CD4-positive, alpha-beta memory T cell (primary cell): ENCODE data around the gene EPHB2. TPM values are rescaled to one million over a fixed set of nuclear protein-coding genes. Genes with fewer than 3 reads are reported as not detected.

Experiments
- CTCF ChIA-PET: fragments of 350-600 bp; sonication (Branson Sonifier 250); formaldehyde crosslinking; loops from one replicate; lab custom pipeline; 2021; ENCODE audit warnings: inconsistent platforms; ENCODE audit not compliant: partially characterized antibody; lab: Charles Lee
- POLR2A ChIA-PET: fragments of 350-600 bp; sonication (Branson Sonifier 250); formaldehyde crosslinking; loops from one replicate; lab custom pipeline; 2021; ENCODE audit not compliant: partially characterized antibody; lab: Charles Lee
- DNase-seq, 5 donors: peaks; one replicate each; pipeline versions ENCODE4 v3.0.0 to v3.0.0-alpha.2; 2020 to 2022; ENCODE audit warnings: mixed read lengths in 1 of 5
- H3K27ac ChIP-seq: one replicate; pipeline ENCODE4 v1.7.0; 2013; ENCODE audit warnings: low read depth, low read length
- H3K27me3 ChIP-seq: 2 replicates; pipeline ENCODE4 v1.7.0; 2013; ENCODE audit warnings: mild to moderate bottlenecking, low read length, moderate library complexity; ENCODE audit not compliant: insufficient read depth
- H3K36me3 ChIP-seq: 2 replicates; pipeline ENCODE4 v1.7.0; 2013; ENCODE audit warnings: mild to moderate bottlenecking, low read length, moderate library complexity; ENCODE audit not compliant: insufficient read depth
- H3K4me1 ChIP-seq: 2 replicates; pipeline ENCODE4 v1.7.0; 2013; ENCODE audit warnings: mild to moderate bottlenecking, low read length, moderate library complexity; ENCODE audit not compliant: insufficient read depth
- H3K4me3 ChIP-seq, 2 donors: one replicate each; pipeline ENCODE4 v1.7.0; 2013; ENCODE audit warnings: low read length in 2 of 2, mild to moderate bottlenecking in 1 of 2
- H3K9me3 ChIP-seq, 2 donors: one replicate each; pipeline ENCODE4 v1.7.0; 2013; ENCODE audit warnings: low read length in 2 of 2, control low read depth in 1 of 2; ENCODE audit not compliant: control insufficient read depth in 1 of 2
- H3K27ac Mint-ChIP-seq, 7 donors: one replicate each; pipeline ENCODE4 v1.8.0; 2020 to 2021; ENCODE audit warnings: mixed read lengths in 7 of 7, mild to moderate bottlenecking in 6 of 7, inconsistent platforms in 3 of 7, moderate library complexity in 3 of 7
- H3K27me3 Mint-ChIP-seq, 2 donors: one replicate each; pipeline ENCODE4 v1.8.0; 2020 to 2021; ENCODE audit warnings: mixed read lengths in 2 of 2
- H3K36me3 Mint-ChIP-seq, 2 donors: one replicate each; pipeline ENCODE4 v1.8.0; 2020 to 2021; ENCODE audit warnings: mixed read lengths in 2 of 2, inconsistent platforms in 1 of 2, mild to moderate bottlenecking in 1 of 2
- H3K4me1 Mint-ChIP-seq, 4 donors: one replicate each; pipeline ENCODE4 v1.8.0; 2020 to 2021; ENCODE audit warnings: mixed read lengths in 4 of 4, mild to moderate bottlenecking in 1 of 4
- H3K4me3 Mint-ChIP-seq, 8 donors: one replicate each; pipeline ENCODE4 v1.8.0; 2020 to 2021; ENCODE audit warnings: mixed read lengths in 8 of 8, mild to moderate bottlenecking in 7 of 8, moderate library complexity in 6 of 8, inconsistent platforms in 3 of 8
- H3K9me3 Mint-ChIP-seq, 8 donors: one replicate each; pipeline ENCODE4 v1.8.0; 2020 to 2021; ENCODE audit warnings: mixed read lengths in 8 of 8, mild to moderate bottlenecking in 5 of 8, inconsistent platforms in 3 of 8, moderate library complexity in 1 of 8
- intact Hi-C: fragments of 100-400 bp; cut with micrococcal nuclease; formaldehyde crosslinking; loops from one replicate; pipeline ENCODE4 v1.15.1; 2023
- polyA plus RNA-seq, 2 donors: library from polyadenylated mRNA; unstranded; fragments of 300-500 nt; fragmentation: Illumina TruSeq; gene quantifications; one replicate each; pipeline ENCODE4 v1.2.3, GENCODE V29; 2021
- total RNA-seq, 2 experiments: library from RNA; stranded (reverse); gene quantifications; one replicate each; pipeline ENCODE4 v1.2.3, GENCODE V29; 2021

The EPHB2 gene
- total and polyA plus RNA-seq, 4 experiments from 2014 or later: 0.35 to 0.36 TPM; not detected in 2

DNA sequence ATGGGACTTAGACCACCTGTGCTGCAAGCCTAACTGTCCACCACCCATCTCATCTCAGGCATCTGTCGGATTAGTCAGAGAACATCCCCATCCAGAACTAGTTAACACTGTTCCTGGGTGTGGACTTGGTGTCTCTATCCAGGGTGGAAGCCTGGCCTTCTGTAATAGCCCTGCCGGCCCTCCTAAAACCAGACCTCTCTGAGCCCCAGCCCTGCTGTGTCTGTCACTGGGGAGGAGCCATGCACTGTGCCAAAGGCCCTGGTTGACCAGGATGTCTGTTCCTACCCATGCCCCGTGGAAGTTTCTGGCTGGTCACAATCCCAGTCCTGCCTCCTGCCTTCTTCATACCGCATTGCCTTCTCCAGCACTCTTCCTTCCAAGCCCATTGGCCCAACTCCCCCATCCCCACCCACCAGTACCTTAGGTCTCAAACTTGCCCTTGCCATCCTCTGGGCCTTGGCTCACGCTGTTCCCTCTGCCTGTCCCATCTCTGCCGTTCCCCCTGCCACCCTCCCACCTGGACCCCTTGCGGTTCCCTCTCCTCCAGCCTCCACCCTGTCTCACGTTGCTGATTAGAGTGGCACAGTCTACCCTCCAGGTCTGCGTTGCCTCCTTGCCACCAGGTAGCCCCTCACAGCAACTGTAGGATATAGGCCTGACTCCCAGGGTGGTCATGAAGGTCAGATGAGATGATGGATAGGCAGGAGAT lies 105.6 kb downstream of the EPHB2 start:
- H3K36me3 Mint-ChIP-seq: no peaks in the 10 kb centered on the region
- no peaks in the 10 kb centered on the region for H3K9me3 Mint-ChIP-seq
- Histone ChIP-seq H3K27me3 (no peaks in the 10 kb centered on the region), H3K9me3 (no peaks in the 10 kb centered on the region), H3K27ac (no peak overlapping the region), H3K4me1 (no peaks in the 10 kb centered on the region), H3K4me3 (no peak overlapping the region), H3K36me3 (no peaks in the 10 kb centered on the region)
- no peak for DNase-seq
- ChIA-PET CTCF (interaction anchor here (0.7 kb wide), 1 partner anchor 8 kb away, joined by 3 read pairs; no protein-coding TSS in a partner anchor), POLR2A (no interaction called here)
- no peaks in the 10 kb centered on the region for H3K4me1 Mint-ChIP-seq
- H3K4me3 Mint-ChIP-seq: no peak overlapping the region
- intact Hi-C loops: no loop called here
- H3K27ac Mint-ChIP-seq: no peak overlapping the region
- H3K27me3 Mint-ChIP-seq: peaks cover 3 to 5% of the 10 kb centered on the region in 2 donors

DNA sequence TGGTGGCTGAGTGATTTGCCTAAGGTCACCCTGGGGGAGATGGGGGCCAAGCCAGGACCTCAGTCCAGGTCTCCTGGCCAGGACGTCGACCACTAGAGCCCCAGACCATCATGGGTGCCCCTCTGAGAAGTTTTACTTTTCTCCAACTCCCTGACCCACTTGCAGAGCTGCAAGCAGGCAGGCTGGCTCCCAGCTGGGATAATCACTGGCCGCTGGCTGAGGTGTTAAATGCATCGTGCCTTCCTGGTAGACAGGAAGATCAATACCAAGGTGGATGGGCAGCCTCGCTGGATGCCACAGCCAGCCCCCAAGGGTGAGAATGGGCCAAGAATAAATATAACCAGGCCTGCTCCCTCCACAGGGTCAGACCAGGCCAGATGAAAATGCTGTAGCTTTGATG lies 106.2 kb downstream of the EPHB2 start:
- ChIA-PET POLR2A (no interaction called here), CTCF (no interaction called here)
- H3K27me3 ChIP-seq: no peaks in the 10 kb centered on the region
- no peak for DNase-seq
- H3K9me3 Mint-ChIP-seq: no peaks in the 10 kb centered on the region
- no peaks in the 10 kb centered on the region for H3K4me1 ChIP-seq
- H3K4me3 Mint-ChIP-seq: no peak overlapping the region
- H3K36me3 ChIP-seq: no peaks in the 10 kb centered on the region
- H3K36me3 Mint-ChIP-seq: no peaks in the 10 kb centered on the region
- peaks cover 3 to 5% of the 10 kb centered on the region in 2 donors for H3K27me3 Mint-ChIP-seq
- H3K27ac Mint-ChIP-seq: no peak overlapping the region
- H3K9me3 ChIP-seq: no peaks in the 10 kb centered on the region
- H3K27ac ChIP-seq: no peak overlapping the region
- H3K4me1 Mint-ChIP-seq: no peaks in the 10 kb centered on the region
- H3K4me3 ChIP-seq: no peak overlapping the region
- intact Hi-C loops: no loop called here

DNA sequence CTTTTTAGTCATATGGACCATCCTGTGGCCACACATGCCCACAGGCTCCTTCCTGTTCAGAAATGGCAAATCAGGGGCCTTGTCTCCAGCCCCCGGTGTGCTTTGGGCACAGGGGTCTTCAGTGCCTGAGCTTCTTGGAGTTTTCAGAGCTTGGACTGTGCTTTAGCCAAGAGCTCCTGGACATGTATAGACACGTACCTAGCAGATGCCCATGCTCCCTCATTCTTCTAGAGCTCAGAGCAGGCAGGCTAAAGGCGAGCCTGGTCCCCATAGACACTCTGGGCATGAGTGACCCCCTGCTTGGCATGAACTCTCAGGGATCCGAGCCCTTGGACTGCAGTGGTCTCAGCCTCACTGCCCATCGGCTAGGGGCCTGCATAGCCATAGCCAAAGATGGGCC lies 106.8 kb downstream of the EPHB2 start:
- no peak overlapping the region for H3K27ac Mint-ChIP-seq

DNA sequence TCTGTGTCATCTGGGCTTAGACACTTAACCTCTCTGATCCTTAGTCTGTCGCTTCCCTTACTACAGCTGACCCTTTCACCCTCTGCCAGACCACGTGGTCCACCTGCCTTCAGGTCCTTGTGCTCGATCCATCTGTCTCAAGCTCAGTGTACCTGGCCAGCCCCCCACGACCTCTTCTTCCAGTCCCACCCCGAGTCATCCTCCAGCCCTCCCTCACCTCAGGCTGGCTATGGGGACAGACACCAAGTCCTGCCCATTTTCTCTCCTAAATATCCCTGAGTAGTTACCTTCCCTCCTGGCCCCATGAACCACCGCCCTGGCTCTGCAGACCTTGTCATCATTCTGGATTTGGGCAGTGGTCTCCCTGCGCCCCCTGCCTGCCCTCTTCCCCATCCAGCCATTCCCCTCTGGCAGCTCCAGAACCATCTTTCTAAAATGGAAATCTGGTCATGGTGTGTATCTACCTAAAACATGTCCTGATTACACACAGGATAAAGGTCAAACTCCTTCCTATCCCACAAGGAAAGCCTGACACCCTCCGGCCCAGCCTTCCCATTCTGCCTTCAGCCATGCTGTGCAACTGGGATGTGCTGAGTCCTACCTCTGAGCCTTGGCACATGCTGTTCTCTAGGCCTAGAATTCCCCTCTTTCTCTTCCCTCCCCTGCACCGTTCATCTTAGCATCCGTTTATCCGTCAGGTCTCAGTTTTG lies 107.6 kb downstream of the EPHB2 start:
- Histone ChIP-seq H3K9me3 (no peaks in the 10 kb centered on the region), H3K4me3 (no peak overlapping the region), H3K27ac (no peak overlapping the region), H3K27me3 (no peaks in the 10 kb centered on the region), H3K4me1 (no peaks in the 10 kb centered on the region), H3K36me3 (no peaks in the 10 kb centered on the region)
- ChIA-PET CTCF (no interaction called here), POLR2A (no interaction called here)
- DNase-seq: no peak
- no peaks in the 10 kb centered on the region for H3K4me1 Mint-ChIP-seq
- H3K9me3 Mint-ChIP-seq: no peaks in the 10 kb centered on the region
- H3K36me3 Mint-ChIP-seq: no peaks in the 10 kb centered on the region
- H3K27ac Mint-ChIP-seq: no peak overlapping the region
- H3K27me3 Mint-ChIP-seq: peaks cover 3 to 5% of the 10 kb centered on the region in 2 donors
- intact Hi-C loops: no loop called here
- H3K4me3 Mint-ChIP-seq: no peak overlapping the region

More for the DNA sequence above, 106.8 kb downstream of the EPHB2 start:
- Mint-ChIP-seq H3K4me1 (no peaks in the 10 kb centered on the region), H3K36me3 (no peaks in the 10 kb centered on the region), H3K27me3 (peaks cover 3 to 5% of the 10 kb centered on the region in 2 donors), H3K9me3 (no peaks in the 10 kb centered on the region), H3K4me3 (no peak overlapping the region)
- no peaks in the 10 kb centered on the region for H3K27me3 ChIP-seq
- no peaks in the 10 kb centered on the region for H3K9me3 ChIP-seq
- CTCF ChIA-PET: no interaction called here
- H3K27ac ChIP-seq: no peak overlapping the region
- H3K4me3 ChIP-seq: no peak overlapping the region
- no peak for DNase-seq
- POLR2A ChIA-PET: no interaction called here
- intact Hi-C loops: no loop called here
- H3K4me1 ChIP-seq: no peaks in the 10 kb centered on the region
- no peaks in the 10 kb centered on the region for H3K36me3 ChIP-seq

DNA sequence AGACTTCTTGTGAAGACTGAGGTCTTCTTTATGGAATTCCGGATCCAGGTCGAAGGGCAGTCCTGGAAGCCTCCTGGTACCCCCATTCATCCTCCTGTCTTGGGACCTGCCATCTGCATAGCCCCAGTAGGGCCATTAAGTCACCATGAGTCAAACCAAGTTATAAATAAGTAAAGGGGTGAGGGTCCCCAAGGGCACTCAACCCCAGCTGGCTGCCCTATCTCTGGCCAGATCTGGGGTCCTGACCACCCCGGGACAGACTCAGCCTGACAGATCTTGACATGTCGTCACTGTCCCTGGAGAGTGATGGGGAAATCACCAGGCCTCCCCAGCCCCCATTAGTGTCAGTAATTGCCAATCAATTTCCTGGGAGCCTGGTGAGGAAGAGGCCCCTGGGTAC lies 108.7 kb downstream of the EPHB2 start:
- H3K36me3 Mint-ChIP-seq: no peaks in the 10 kb centered on the region
- ChIA-PET POLR2A (no interaction called here), CTCF (no interaction called here)
- Histone ChIP-seq H3K9me3 (no peaks in the 10 kb centered on the region), H3K27ac (no peak overlapping the region), H3K4me1 (no peaks in the 10 kb centered on the region), H3K4me3 (no peak overlapping the region), H3K36me3 (no peaks in the 10 kb centered on the region), H3K27me3 (no peaks in the 10 kb centered on the region)
- no peaks in the 10 kb centered on the region for H3K9me3 Mint-ChIP-seq
- no peak for DNase-seq
- no peaks in the 10 kb centered on the region for H3K4me1 Mint-ChIP-seq
- peaks cover 3 to 5% of the 10 kb centered on the region in 2 donors for H3K27me3 Mint-ChIP-seq
- no peak overlapping the region for H3K27ac Mint-ChIP-seq
- intact Hi-C loops: no loop called here
- H3K4me3 Mint-ChIP-seq: no peak overlapping the region

DNA sequence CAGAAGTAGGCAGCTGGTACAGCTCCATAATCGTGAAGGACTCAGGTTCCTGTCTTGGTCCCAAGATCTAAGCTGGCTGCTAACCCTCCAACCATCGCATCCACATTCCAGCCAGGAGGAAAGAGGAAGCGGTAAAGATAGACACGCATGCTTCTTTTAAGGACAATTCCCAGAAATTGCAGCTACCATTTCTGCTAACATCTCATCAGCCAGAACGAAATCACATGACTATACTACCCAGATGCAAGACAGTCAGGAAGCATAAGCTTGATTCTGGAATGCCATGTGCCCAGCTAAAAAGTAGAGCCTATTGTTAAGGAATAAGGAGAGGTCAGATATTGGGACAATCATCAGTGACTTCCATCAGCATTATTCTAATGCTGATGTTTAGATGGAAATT lies 110.4 kb downstream of the EPHB2 start:
- H3K4me3 ChIP-seq: no peak overlapping the region
- H3K4me1 ChIP-seq: no peaks in the 10 kb centered on the region
- H3K36me3 Mint-ChIP-seq: no peaks in the 10 kb centered on the region
- POLR2A ChIA-PET: no interaction called here
- H3K27ac ChIP-seq: no peak overlapping the region
- H3K36me3 ChIP-seq: no peaks in the 10 kb centered on the region
- CTCF ChIA-PET: no interaction called here
- H3K27me3 ChIP-seq: no peaks in the 10 kb centered on the region
- peaks cover 0 to 2% (median 0%) of the 10 kb centered on the region in 8 donors for H3K9me3 Mint-ChIP-seq
- no peak overlapping the region for H3K27ac Mint-ChIP-seq
- no peak overlapping the region for H3K4me3 Mint-ChIP-seq
- H3K9me3 ChIP-seq: no peaks in the 10 kb centered on the region
- no peaks in the 10 kb centered on the region for H3K4me1 Mint-ChIP-seq
- peaks cover 3 to 8% of the 10 kb centered on the region in 2 donors for H3K27me3 Mint-ChIP-seq
- no peak for DNase-seq
- intact Hi-C loops: no loop called here

DNA sequence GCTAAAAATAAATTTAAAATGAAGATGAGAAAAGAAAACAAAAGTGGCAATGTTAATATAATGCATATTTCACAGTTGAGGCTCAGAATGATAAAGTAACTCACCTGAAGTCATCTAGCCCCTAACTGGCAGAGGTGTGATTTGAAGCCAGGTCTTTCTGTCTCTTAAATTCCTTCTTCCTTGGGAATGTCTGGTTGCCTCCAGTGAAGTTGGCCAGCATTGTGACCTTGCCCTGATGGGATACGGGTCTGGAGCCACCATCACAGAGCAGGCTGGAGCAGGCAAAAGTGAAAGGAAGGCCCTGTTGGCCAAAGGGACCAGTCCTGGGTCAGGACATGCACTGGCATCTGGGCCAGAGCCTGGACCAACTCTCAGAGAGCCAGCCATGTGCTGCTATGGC lies 111.7 kb downstream of the EPHB2 start:
- Mint-ChIP-seq H3K4me3 (no peak overlapping the region), H3K4me1 (no peaks in the 10 kb centered on the region), H3K9me3 (peaks cover 0 to 2% (median 0%) of the 10 kb centered on the region in 8 donors), H3K36me3 (no peaks in the 10 kb centered on the region), H3K27me3 (peaks cover 3 to 8% of the 10 kb centered on the region in 2 donors), H3K27ac (no peak overlapping the region)
- intact Hi-C loops: no loop called here
- no peak for DNase-seq
- H3K27ac ChIP-seq: no peak overlapping the region
- ChIA-PET CTCF (no interaction called here), POLR2A (no interaction called here)
- H3K4me3 ChIP-seq: no peak overlapping the region
- H3K9me3 ChIP-seq: no peaks in the 10 kb centered on the region
- no peaks in the 10 kb centered on the region for H3K4me1 ChIP-seq
- H3K27me3 ChIP-seq: no peaks in the 10 kb centered on the region
- no peaks in the 10 kb centered on the region for H3K36me3 ChIP-seq
